GM10266 (cell line): ENCODE results near the gene SRGAP3.

Source experiments
- DNase-seq: peaks from one replicate; pipeline ENCODE4 v3.0.0; 2012; ENCODE audit errors: extremely low spot score
- CTCF ChIP-seq: IDR thresholded peaks from 2 replicates; pipeline ENCODE4 v1.5.1; 2012; ENCODE audit warnings: mild to moderate bottlenecking, low read depth; ENCODE audit not compliant: control insufficient read depth, insufficient read depth; ENCODE audit errors: missing control alignments

SRGAP3 gene

GRCh38 chr3:8970971-8971589 lies 278.4 kb downstream of the SRGAP3 start:
- peak; percentile 70 for DNase-seq
- TF ChIP-seq CTCF: peak; percentile 91

GRCh38 chr3:8969241-8969640 lies 280.2 kb downstream of the SRGAP3 start:
- TF ChIP-seq CTCF: no peak
- DNase-seq: no peak

GRCh38 chr3:8968375-8968882 lies 281.0 kb downstream of the SRGAP3 start:
- TF ChIP-seq CTCF: no peak
- no peak for DNase-seq

GRCh38 chr3:8967553-8967952 lies 281.9 kb downstream of the SRGAP3 start:
- DNase-seq: no peak
- TF ChIP-seq CTCF: no peak

GRCh38 chr3:8966820-8967348 lies 282.6 kb downstream of the SRGAP3 start:
- no peak for TF ChIP-seq CTCF
- DNase-seq: no peak

GRCh38 chr3:8966150-8966819 lies 283.2 kb downstream of the SRGAP3 start:
- DNase-seq: no peak
- TF ChIP-seq CTCF: no peak
